Stimulated activated CD8-positive, alpha-beta memory T cell treated with anti-CD3 and anti-CD28 coated beads, Interleukin-12 subunit alpha, Interleukin-12 subunit beta, amount 100 ng/mL, for 1 hour (primary cell): ENCODE results near the gene KATNAL1.

ENCODE experiments used
- DNase-seq: peaks from one replicate; pipeline ENCODE4 v3.0.0-alpha.2; 2020; ENCODE audit warnings: low read depth

The KATNAL1 gene

GRCh38 chr13:30332456-30333143 lies 25.2 kb upstream of the KATNAL1 start:
- no peak for DNase-seq

- no peak for DNase-seq
Observed at GRCh38 chr13:30331331-30331771, 24.0 kb upstream of the KATNAL1 start.

- no peak for DNase-seq
Observed at GRCh38 chr13:30329009-30329585, 21.7 kb upstream of the KATNAL1 start.

- DNase-seq, result no peak
Observed at GRCh38 chr13:30325668-30326067, 18.3 kb upstream of the KATNAL1 start.

GRCh38 chr13:30323524-30323923 lies 16.2 kb upstream of the KATNAL1 start:
- DNase-seq, result no peak

- no peak for DNase-seq
Observed at GRCh38 chr13:30322428-30322827, 15.1 kb upstream of the KATNAL1 start.

- no peak for DNase-seq
Observed at GRCh38 chr13:30321256-30321655, 13.9 kb upstream of the KATNAL1 start.

GRCh38 chr13:30319655-30320054 lies 12.3 kb upstream of the KATNAL1 start:
- DNase-seq, result no peak

- DNase-seq, result no peak
Observed at GRCh38 chr13:30319130-30319529, 11.8 kb upstream of the KATNAL1 start.

GRCh38 chr13:30318026-30318425 lies 10.7 kb upstream of the KATNAL1 start:
- DNase-seq, result no peak

GRCh38 chr13:30314562-30314961 lies 7.2 kb upstream of the KATNAL1 start:
- DNase-seq, result no peak

GRCh38 chr13:30314069-30314468 lies 6.7 kb upstream of the KATNAL1 start:
- no peak for DNase-seq

GRCh38 chr13:30313311-30313710 lies 6.0 kb upstream of the KATNAL1 start:
- DNase-seq, result no peak

GRCh38 chr13:30312904-30313303 lies 5.6 kb upstream of the KATNAL1 start:
- no peak for DNase-seq

- DNase-seq, result no peak
Observed at GRCh38 chr13:30308548-30308947, 1.2 kb upstream of the KATNAL1 start.

- DNase-seq, result no peak
Observed at GRCh38 chr13:30307971-30308290, 580 bp upstream of the KATNAL1 start.

GRCh38 chr13:30306762-30307193 lies 573 bp downstream of the KATNAL1 start:
- DNase-seq, result peak; percentile 82

GRCh38 chr13:30305456-30305970 lies 1.8 kb downstream of the KATNAL1 start:
- no peak for DNase-seq

- DNase-seq, result no peak
Observed at GRCh38 chr13:30303269-30303668, 4.1 kb downstream of the KATNAL1 start.

GRCh38 chr13:30301827-30302226 lies 5.5 kb downstream of the KATNAL1 start:
- no peak for DNase-seq

- no peak for DNase-seq
Observed at GRCh38 chr13:30300596-30300995, 6.8 kb downstream of the KATNAL1 start.

- no peak for DNase-seq
Observed at GRCh38 chr13:30299786-30300185, 7.6 kb downstream of the KATNAL1 start.

- no peak for DNase-seq
Observed at GRCh38 chr13:30295116-30295515, 12.2 kb downstream of the KATNAL1 start.

- no peak for DNase-seq
Observed at GRCh38 chr13:30294004-30294403, 13.3 kb downstream of the KATNAL1 start.
